ENCODE results near the gene TLK1. TPM values are rescaled to one million over a fixed set of nuclear protein-coding genes. Genes with fewer than 3 reads are reported as not detected.

Gene TLK1
- total and polyA plus RNA-seq, 2 donors (not counting 1 experiment from before 2014, with no cell fraction given), result 23.5 to 29.9 TPM

GRCh38 chr2:171206422-171207115 is 45.9 kb upstream of the TLK1 start:
- no peak overlapping the region for H2AFZ ChIP-seq (ENCODE audit: low read length)
- no peaks in the 10 kb centered on the region for H3K9me3 ChIP-seq (ENCODE audit: control insufficient read depth, insufficient read depth, low read depth, low read length)
- H3K79me2 ChIP-seq (ENCODE audit: control insufficient read depth, insufficient read depth, low read length), result no peaks in the 10 kb centered on the region
- TF ChIP-seq, protein P1, sequence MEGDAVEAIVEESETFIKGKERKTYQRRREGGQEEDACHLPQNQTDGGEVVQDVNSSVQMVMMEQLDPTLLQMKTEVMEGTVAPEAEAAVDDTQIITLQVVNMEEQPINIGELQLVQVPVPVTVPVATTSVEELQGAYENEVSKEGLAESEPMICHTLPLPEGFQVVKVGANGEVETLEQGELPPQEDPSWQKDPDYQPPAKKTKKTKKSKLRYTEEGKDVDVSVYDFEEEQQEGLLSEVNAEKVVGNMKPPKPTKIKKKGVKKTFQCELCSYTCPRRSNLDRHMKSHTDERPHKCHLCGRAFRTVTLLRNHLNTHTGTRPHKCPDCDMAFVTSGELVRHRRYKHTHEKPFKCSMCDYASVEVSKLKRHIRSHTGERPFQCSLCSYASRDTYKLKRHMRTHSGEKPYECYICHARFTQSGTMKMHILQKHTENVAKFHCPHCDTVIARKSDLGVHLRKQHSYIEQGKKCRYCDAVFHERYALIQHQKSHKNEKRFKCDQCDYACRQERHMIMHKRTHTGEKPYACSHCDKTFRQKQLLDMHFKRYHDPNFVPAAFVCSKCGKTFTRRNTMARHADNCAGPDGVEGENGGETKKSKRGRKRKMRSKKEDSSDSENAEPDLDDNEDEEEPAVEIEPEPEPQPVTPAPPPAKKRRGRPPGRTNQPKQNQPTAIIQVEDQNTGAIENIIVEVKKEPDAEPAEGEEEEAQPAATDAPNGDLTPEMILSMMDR (conservative IDR thresholded peaks at IDR 0.05 in 1 of 2, IDR thresholded peaks at IDR 0.05 in 1 of 2; ENCODE audit: low read depth in 1 of 2, low read length in 2 of 2), result no peak
- no peak for TF ChIP-seq EZH2 (IDR thresholded peaks at IDR 0.05; ENCODE audit: low read length, missing control alignments)
- no peak overlapping the region for H3K27ac ChIP-seq (ENCODE audit: insufficient read depth, low read length)
- no peaks in the 10 kb centered on the region for H3K36me3 ChIP-seq (ENCODE audit: control insufficient read depth, insufficient read depth, low read length)
- no peak overlapping the region for H3K9ac ChIP-seq (ENCODE audit: insufficient read depth, low read length)
- H3K4me2 ChIP-seq (ENCODE audit: extremely low read depth, insufficient read depth, low read length), result no peak overlapping the region
- no peaks in the 10 kb centered on the region for H3K4me1 ChIP-seq (ENCODE audit: control insufficient read depth, extremely low read depth, insufficient read depth, low read length)
- H3K4me3 ChIP-seq (replicated peaks in 1 of 4; ENCODE audit: control extremely low read depth in 1 of 4, insufficient read depth in 1 of 4, low read depth in 3 of 4, low read length in 4 of 4), result no peak overlapping the region
- no peaks in the 10 kb centered on the region for H4K20me1 ChIP-seq (ENCODE audit: control insufficient read depth, extremely low read depth, insufficient read depth, low read length)
- H3K27me3 ChIP-seq (ENCODE audit: control insufficient read depth, insufficient read depth, low read length), result no peaks in the 10 kb centered on the region
- no peak for DNase-seq (ENCODE audit: low read depth in 2 of 2)

DNA sequence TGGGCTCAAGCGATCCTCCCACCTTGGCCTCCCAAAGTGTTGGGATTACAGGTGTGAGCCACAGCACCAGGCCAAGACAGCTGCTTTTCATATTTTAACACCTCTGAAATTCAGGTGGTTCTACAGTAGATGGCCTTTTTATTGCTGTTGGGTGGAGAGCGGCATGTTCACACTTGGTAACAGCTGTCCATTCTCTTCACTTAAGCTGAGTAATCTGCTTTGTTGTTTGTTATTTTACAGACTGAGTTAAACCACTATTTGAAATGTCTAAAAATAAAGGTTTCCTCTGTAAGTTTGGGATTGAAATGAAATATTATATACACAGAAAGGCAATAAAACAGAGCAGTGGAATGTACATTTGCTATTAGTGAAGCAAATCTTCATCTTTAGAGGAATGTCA is 44.9 kb upstream of the TLK1 start:
- H3K9ac ChIP-seq (ENCODE audit: insufficient read depth, low read length), result no peak overlapping the region
- no peak overlapping the region for H3K4me3 ChIP-seq (replicated peaks in 1 of 4; ENCODE audit: control extremely low read depth in 1 of 4, insufficient read depth in 1 of 4, low read depth in 3 of 4, low read length in 4 of 4)
- no peaks in the 10 kb centered on the region for H4K20me1 ChIP-seq (ENCODE audit: control insufficient read depth, extremely low read depth, insufficient read depth, low read length)
- no peak overlapping the region for H2AFZ ChIP-seq (ENCODE audit: low read length)
- no peaks in the 10 kb centered on the region for H3K9me3 ChIP-seq (ENCODE audit: control insufficient read depth, insufficient read depth, low read depth, low read length)
- H3K4me2 ChIP-seq (ENCODE audit: extremely low read depth, insufficient read depth, low read length), result no peak overlapping the region
- H3K79me2 ChIP-seq (ENCODE audit: control insufficient read depth, insufficient read depth, low read length), result no peaks in the 10 kb centered on the region
- no peaks in the 10 kb centered on the region for H3K27me3 ChIP-seq (ENCODE audit: control insufficient read depth, insufficient read depth, low read length)
- no peak overlapping the region for H3K27ac ChIP-seq (ENCODE audit: insufficient read depth, low read length)
- no peaks in the 10 kb centered on the region for H3K4me1 ChIP-seq (ENCODE audit: control insufficient read depth, extremely low read depth, insufficient read depth, low read length)
- DNase-seq (ENCODE audit: low read depth in 2 of 2), result no peak
- TF ChIP-seq, protein P1 (conservative IDR thresholded peaks at IDR 0.05 in 1 of 2, IDR thresholded peaks at IDR 0.05 in 1 of 2; ENCODE audit: low read depth in 1 of 2, low read length in 2 of 2), result no peak
- TF ChIP-seq EZH2 (IDR thresholded peaks at IDR 0.05; ENCODE audit: low read length, missing control alignments), result no peak
- no peaks in the 10 kb centered on the region for H3K36me3 ChIP-seq (ENCODE audit: control insufficient read depth, insufficient read depth, low read length)

DNA sequence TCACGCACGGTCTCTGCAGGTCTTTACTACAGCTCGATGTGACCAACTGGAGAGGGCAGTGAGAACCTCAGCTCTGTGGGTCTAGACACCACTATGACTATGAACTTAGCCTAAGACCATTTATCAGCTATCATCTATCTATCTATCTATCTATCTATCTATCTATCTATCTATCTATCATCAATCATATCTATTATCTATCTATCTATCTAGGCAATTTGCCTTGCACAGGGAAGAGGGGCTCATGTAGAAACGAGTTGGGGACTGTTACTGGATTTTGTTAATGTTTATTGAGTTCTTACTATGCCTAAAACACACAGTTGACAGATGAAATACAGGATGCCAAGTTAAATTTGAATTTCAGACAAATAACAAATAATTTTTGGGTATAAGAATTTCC is 41.1 kb upstream of the TLK1 start:
- no peaks in the 10 kb centered on the region for H3K79me2 ChIP-seq (ENCODE audit: control insufficient read depth, insufficient read depth, low read length)
- no peaks in the 10 kb centered on the region for H3K9me3 ChIP-seq (ENCODE audit: control insufficient read depth, insufficient read depth, low read depth, low read length)
- no peak overlapping the region for H3K9ac ChIP-seq (ENCODE audit: insufficient read depth, low read length)
- H3K27me3 ChIP-seq (ENCODE audit: control insufficient read depth, insufficient read depth, low read length), result no peaks in the 10 kb centered on the region
- H3K4me1 ChIP-seq (ENCODE audit: control insufficient read depth, extremely low read depth, insufficient read depth, low read length), result no peaks in the 10 kb centered on the region
- no peak overlapping the region for H3K4me3 ChIP-seq (replicated peaks in 1 of 4; ENCODE audit: control extremely low read depth in 1 of 4, insufficient read depth in 1 of 4, low read depth in 3 of 4, low read length in 4 of 4)
- TF ChIP-seq EZH2 (IDR thresholded peaks at IDR 0.05; ENCODE audit: low read length, missing control alignments), result no peak
- TF ChIP-seq, protein P1 (conservative IDR thresholded peaks at IDR 0.05 in 1 of 2, IDR thresholded peaks at IDR 0.05 in 1 of 2; ENCODE audit: low read depth in 1 of 2, low read length in 2 of 2), result no peak
- H3K4me2 ChIP-seq (ENCODE audit: extremely low read depth, insufficient read depth, low read length), result no peak overlapping the region
- DNase-seq (ENCODE audit: low read depth in 2 of 2), result no peak
- no peaks in the 10 kb centered on the region for H3K36me3 ChIP-seq (ENCODE audit: control insufficient read depth, insufficient read depth, low read length)
- no peak overlapping the region for H2AFZ ChIP-seq (ENCODE audit: low read length)
- H3K27ac ChIP-seq (ENCODE audit: insufficient read depth, low read length), result no peak overlapping the region
- no peaks in the 10 kb centered on the region for H4K20me1 ChIP-seq (ENCODE audit: control insufficient read depth, extremely low read depth, insufficient read depth, low read length)

All from fibroblast of lung (primary cell).